ENCODE measurements around the gene FBXW10B. TPM values are rescaled to one million over a fixed set of nuclear protein-coding genes. Genes with fewer than 3 reads are reported as not detected.
A peak's percentile ranks its signal among the peaks of the same experiment; 100 is the strongest.
"Not testable (repeated sequence)": the region's sequence is repeated elsewhere in the genome, so short reads cannot be mapped to it uniquely, and the experiment has no call there.

FBXW10B gene
- total and polyA plus RNA-seq, 9 donors: 0.08 to 1.4 (median 0.60) TPM; not detected in 4

DNA sequence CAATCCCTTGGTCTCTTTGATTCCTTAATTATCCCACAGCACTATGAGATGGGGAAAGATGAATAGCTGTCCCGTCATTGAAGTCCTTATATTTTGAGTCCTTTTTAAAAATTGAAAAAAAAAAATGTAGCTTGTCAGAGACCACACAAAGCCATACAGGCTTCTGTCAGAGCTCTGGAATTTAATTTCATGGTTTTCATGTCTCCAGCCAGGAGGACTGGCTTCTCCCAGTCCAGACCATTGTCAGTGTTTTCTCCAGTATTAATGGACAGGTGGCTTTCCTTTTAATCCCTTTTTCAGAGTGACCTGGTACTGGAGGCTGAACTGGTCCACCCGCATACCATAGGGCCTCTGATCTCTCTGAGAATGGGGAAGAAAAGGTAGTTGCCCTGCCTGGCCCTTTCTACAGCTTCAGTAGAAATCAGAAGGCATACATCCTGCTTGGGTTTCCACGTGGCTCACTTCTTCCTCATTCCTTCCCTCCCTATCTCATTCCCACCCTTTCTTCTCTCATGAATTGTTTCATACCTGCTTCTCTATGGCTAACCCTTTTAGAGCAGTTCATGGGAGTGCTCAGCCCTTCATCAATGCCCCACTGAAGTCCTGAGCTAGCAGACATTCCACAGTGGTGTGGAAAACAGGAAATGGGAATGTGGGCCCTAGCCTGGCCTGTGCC lies 35.5 kb upstream of the FBXW10B start:
- H3K27me3 ChIP-seq: no peaks in the 10 kb centered on the region
- WGBS, 3 donors: 38 to 49% (median 43%) methylated on average over 3 of the region's 3 CpGs
- H3K4me3 ChIP-seq: no peak overlapping the region
- intact Hi-C loops (cut with DNase I): no loop called here
- H3K36me3 ChIP-seq: no peaks in the 10 kb centered on the region
- peak overlapping the region in 1 of 2 donors; percentile 55 for H3K27ac ChIP-seq
- TF ChIP-seq, protein P1, sequence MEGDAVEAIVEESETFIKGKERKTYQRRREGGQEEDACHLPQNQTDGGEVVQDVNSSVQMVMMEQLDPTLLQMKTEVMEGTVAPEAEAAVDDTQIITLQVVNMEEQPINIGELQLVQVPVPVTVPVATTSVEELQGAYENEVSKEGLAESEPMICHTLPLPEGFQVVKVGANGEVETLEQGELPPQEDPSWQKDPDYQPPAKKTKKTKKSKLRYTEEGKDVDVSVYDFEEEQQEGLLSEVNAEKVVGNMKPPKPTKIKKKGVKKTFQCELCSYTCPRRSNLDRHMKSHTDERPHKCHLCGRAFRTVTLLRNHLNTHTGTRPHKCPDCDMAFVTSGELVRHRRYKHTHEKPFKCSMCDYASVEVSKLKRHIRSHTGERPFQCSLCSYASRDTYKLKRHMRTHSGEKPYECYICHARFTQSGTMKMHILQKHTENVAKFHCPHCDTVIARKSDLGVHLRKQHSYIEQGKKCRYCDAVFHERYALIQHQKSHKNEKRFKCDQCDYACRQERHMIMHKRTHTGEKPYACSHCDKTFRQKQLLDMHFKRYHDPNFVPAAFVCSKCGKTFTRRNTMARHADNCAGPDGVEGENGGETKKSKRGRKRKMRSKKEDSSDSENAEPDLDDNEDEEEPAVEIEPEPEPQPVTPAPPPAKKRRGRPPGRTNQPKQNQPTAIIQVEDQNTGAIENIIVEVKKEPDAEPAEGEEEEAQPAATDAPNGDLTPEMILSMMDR (IDR thresholded peaks at IDR 0.05): no peak
- TF ChIP-seq EP300 (IDR thresholded peaks at IDR 0.05): no peak
- no peak for TF ChIP-seq POLR2A (IDR thresholded peaks at IDR 0.05)
- peaks cover 9% of the 10 kb centered on the region for H3K4me1 ChIP-seq (ENCODE audit: insufficient read depth)
- DNase-seq: no peak
- H3K9me3 ChIP-seq: no peaks in the 10 kb centered on the region

DNA sequence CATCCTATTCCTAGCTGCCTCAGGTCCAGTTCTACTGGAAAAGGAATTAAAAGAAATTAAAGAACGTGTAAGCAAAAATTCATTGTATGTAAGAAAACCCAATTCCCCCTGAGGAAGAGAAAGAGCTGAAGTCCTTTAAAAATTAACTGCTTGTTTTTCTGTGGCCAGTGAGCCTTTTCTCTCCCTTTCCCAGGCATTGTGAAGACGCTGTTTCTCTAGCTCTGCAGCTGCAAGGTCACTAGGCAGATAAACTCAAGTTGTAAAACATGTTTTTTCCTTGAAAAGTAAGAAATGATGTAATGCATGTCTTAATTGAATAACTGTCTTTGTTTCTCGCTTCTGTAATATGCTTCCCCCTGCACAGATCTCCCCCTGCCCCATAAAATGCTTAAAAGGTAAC lies 34.9 kb upstream of the FBXW10B start:
- DNase-seq; H3K9me3 ChIP-seq; H3K36me3 ChIP-seq; H3K4me1 ChIP-seq (ENCODE audit: insufficient read depth); H3K4me3 ChIP-seq; intact Hi-C loops (cut with DNase I); H3K27me3 ChIP-seq: not testable (repeated sequence)
- 13 to 24% (median 16%) methylated on average over 3 of the region's 3 CpGs for WGBS, 3 donors
- peak overlapping the region in 1 of 2 donors; percentile 55 for H3K27ac ChIP-seq

DNA sequence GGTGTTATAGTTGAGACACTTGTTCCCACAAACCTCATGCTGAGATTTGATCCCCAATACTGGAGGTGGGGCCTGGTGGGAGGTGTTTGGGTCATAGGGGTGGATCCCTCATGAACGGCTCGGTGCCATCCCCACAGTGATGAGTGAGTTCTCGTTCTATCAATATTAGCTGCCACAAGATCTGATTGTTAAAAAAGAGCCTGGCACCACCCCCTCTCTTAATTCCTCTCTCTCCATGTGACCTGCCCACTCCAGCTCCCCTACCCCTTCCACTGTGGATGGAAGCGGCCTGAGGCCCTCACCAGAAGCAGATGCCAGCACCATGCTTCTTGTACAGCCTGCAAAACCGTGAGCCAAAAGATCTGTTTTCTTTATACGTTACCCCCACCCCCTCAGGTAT lies 33.5 kb upstream of the FBXW10B start:
- Histone ChIP-seq H3K9me3 (no peaks in the 10 kb centered on the region), H3K36me3 (no peaks in the 10 kb centered on the region), H3K27me3 (no peaks in the 10 kb centered on the region), H3K4me1 (ENCODE audit: insufficient read depth) (peaks cover 9% of the 10 kb centered on the region), H3K27ac (no peak overlapping the region), H3K4me3 (no peak overlapping the region)
- DNase-seq: no peak
- intact Hi-C loops (cut with DNase I): no loop called here
- 84 to 91% (median 87%) methylated on average over 6 of the region's 6 CpGs for WGBS, 3 donors
- no peak for TF ChIP-seq POLR2A (IDR thresholded peaks at IDR 0.05)
- no peak for TF ChIP-seq EP300 (IDR thresholded peaks at IDR 0.05)
- TF ChIP-seq, protein P1 (IDR thresholded peaks at IDR 0.05): no peak

DNA sequence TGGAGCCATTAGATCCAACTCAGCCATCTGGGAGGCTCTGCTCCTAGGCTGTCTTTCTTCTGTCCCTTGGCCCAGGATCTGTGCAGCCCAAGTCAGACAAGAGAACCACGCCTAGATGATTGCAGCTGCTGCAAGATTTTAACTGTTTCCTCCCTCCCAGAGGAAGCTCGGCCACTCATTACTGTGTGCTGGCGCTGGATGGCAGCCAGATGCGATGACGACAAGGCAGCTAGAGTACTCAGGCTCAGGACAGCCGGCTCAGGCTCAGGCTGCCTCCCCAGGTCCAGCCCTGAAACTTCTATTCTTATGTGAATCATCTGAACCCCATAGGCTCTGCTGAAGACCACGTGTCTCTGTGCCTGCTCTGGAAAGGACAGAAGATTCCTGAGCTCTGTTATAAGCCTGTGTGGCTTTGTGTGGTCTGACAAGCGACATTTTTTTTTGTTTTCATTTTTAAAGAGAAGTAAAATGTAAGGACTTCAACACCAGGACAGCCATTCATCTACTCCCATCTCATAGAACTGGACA lies 32.1 kb upstream of the FBXW10B start:
- no peaks in the 10 kb centered on the region for H3K36me3 ChIP-seq
- H3K27me3 ChIP-seq: no peaks in the 10 kb centered on the region
- TF ChIP-seq, protein P1 (IDR thresholded peaks at IDR 0.05): no peak
- TF ChIP-seq POLR2A (IDR thresholded peaks at IDR 0.05): no peak
- no peak for TF ChIP-seq EP300 (IDR thresholded peaks at IDR 0.05)
- peak overlapping the region; percentile 25 for H3K4me3 ChIP-seq
- peak; percentile 76 to 85 (median 84) for DNase-seq
- WGBS, 3 donors: 0 to 1% (median 1%) methylated on average over 8 of the region's 8 CpGs
- intact Hi-C loops (cut with DNase I): no loop called here
- no peaks in the 10 kb centered on the region for H3K9me3 ChIP-seq
- H3K4me1 ChIP-seq (ENCODE audit: insufficient read depth): peaks cover 9% of the 10 kb centered on the region
- H3K27ac ChIP-seq: peak overlapping the region in 1 of 2 donors; percentile 27

Data from ovary (tissue), 9 donors.